Left lung (tissue), 10 donors: ENCODE measurements around the gene TEX10. TPM values are rescaled to one million over a fixed set of nuclear protein-coding genes. Genes with fewer than 3 reads are reported as not detected.
A peak's percentile ranks its signal among the peaks of the same experiment; 100 is the strongest.
"Not testable (repeated sequence)": the region's sequence is repeated elsewhere in the genome, so short reads cannot be mapped to it uniquely, and the experiment has no call there.

Source experiments
- ATAC-seq: fragments of 200-7000 bp; cut with Tn5 transposase; one replicate; pipeline ENCODE4 v1.9.1; 2020; ENCODE audit warnings: moderate library complexity
- DNase-seq, 4 donors: peaks; one replicate each; pipeline ENCODE4 v3.0.0-alpha.2; 2013 to 2020
- H3K27ac ChIP-seq, 2 donors: fragments of 200-600 bp; sonication (generic) in 1 of 2; one replicate each; pipeline versions ENCODE4 v1.5.0 to v1.8.0; 2020 to 2021
- H3K27me3 ChIP-seq, 2 donors: fragments of 200-600 bp; sonication (generic) in 1 of 2; one replicate each; pipeline versions ENCODE4 v1.5.0 to v1.8.0; 2020 to 2021
- H3K36me3 ChIP-seq, 2 donors: fragments of 200-600 bp; sonication (generic) in 1 of 2; one replicate each; pipeline versions ENCODE4 v1.5.0 to v1.8.0; 2020 to 2021
- H3K4me1 ChIP-seq, 2 donors: fragments of 200-600 bp; one replicate each; pipeline ENCODE4 v1.8.0; 2021
- H3K4me3 ChIP-seq, 2 donors: fragments of 200-600 bp; sonication (generic) in 1 of 2; one replicate each; pipeline versions ENCODE4 v1.5.0 to v1.8.0; 2020 to 2021; ENCODE audit warnings: mild to moderate bottlenecking in 1 of 2
- H3K9me3 ChIP-seq, 2 donors: fragments of 200-600 bp; sonication (generic) in 1 of 2; one replicate each; pipeline versions ENCODE4 v1.5.0 to v1.8.0; 2020 to 2021
- intact Hi-C, 2 donors: fragments of 100-400 bp; cut with DNase I; formaldehyde crosslinking; loops; one replicate each; pipeline versions ENCODE4 v1.11.2 to v1.14.2; 2022
- polyA plus RNA-seq, 6 donors: library from polyadenylated mRNA; unstranded; fragments of 120-200 nt; gene quantifications; one replicate each; pipeline ENCODE4 v1.2.1, GENCODE V29; 2013; ENCODE audit not compliant: insufficient read length in 6 of 6
- total RNA-seq, 2 donors: library from RNA; stranded (reverse); fragmentation: NEBNext Ultra II Directional; extraction: Animal tissue kit (Norgen Biotek cat#: 25700); gene quantifications; one replicate each; pipeline ENCODE4 v1.2.1, GENCODE V29; 2021
- TF ChIP-seq, protein P1 (sequence below), 2 donors: fragments of 200-600 bp; sonication (generic) in 1 of 2; IDR thresholded peaks; one replicate each; pipeline versions ENCODE4 v1.5.0 to v1.8.0; 2021; ENCODE audit warnings: antibody characterized with exemption in 2 of 2
- donor health status: DM: no; HTN: yes; CAD: no.
- donor health status: DM: no; HTN: no; CAD: no.

The TEX10 gene
- total and polyA plus RNA-seq, 8 donors: 10.5 to 46.8 (median 42.6) TPM

GRCh38 chr9:100351508-100351907, 1.2 kb downstream of the TEX10 start:
- Histone ChIP-seq H3K27ac (no peak overlapping the region), H3K4me3 (peak overlapping the region; percentile 83 to 85), H3K36me3 (no peaks in the 10 kb centered on the region), H3K27me3 (no peaks in the 10 kb centered on the region), H3K9me3 (no peaks in the 10 kb centered on the region), H3K4me1 (peaks cover 12 to 20% of the 10 kb centered on the region in 2 donors)
- TF ChIP-seq, protein P1, sequence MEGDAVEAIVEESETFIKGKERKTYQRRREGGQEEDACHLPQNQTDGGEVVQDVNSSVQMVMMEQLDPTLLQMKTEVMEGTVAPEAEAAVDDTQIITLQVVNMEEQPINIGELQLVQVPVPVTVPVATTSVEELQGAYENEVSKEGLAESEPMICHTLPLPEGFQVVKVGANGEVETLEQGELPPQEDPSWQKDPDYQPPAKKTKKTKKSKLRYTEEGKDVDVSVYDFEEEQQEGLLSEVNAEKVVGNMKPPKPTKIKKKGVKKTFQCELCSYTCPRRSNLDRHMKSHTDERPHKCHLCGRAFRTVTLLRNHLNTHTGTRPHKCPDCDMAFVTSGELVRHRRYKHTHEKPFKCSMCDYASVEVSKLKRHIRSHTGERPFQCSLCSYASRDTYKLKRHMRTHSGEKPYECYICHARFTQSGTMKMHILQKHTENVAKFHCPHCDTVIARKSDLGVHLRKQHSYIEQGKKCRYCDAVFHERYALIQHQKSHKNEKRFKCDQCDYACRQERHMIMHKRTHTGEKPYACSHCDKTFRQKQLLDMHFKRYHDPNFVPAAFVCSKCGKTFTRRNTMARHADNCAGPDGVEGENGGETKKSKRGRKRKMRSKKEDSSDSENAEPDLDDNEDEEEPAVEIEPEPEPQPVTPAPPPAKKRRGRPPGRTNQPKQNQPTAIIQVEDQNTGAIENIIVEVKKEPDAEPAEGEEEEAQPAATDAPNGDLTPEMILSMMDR (IDR thresholded peaks at IDR 0.05): no peak
- ATAC-seq: no peak
- intact Hi-C loops: loop anchor here in 1 of 2 donors (10.0 kb wide), 1 partner anchor 243 kb away; no protein-coding TSS in a partner anchor
- no peak for DNase-seq

DNA sequence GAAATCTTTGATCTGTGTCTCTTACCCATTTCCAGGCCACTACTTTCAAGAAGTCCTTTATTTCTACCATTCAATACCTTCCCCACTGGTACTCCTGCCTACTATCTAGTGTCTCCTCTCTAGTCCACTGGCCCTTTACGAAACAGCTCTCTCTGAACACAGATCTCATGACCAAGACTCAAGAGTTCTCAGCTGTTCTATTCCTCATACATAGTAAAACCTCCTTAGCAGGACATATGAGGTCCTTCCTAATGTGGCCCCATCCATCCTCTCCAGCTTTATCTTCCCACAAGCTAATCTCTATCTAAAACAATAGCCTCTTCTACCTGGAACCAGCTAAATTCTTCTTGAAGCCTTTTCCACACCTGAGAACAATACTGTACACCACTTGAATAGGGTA, 2.6 kb downstream of the TEX10 start:
- H3K27me3 ChIP-seq: no peaks in the 10 kb centered on the region
- no peak overlapping the region for H3K4me3 ChIP-seq
- no peak for ATAC-seq
- H3K36me3 ChIP-seq: peaks cover 0 to 10% of the 10 kb centered on the region in 2 donors
- intact Hi-C loops: loop anchor here in 1 of 2 donors (10.0 kb wide), 1 partner anchor 245 kb away; no protein-coding TSS in a partner anchor
- peaks cover 12 to 20% of the 10 kb centered on the region in 2 donors for H3K4me1 ChIP-seq
- H3K9me3 ChIP-seq: no peaks in the 10 kb centered on the region
- no peak overlapping the region for H3K27ac ChIP-seq
- TF ChIP-seq, protein P1 (IDR thresholded peaks at IDR 0.05): no peak
- DNase-seq: no peak

GRCh38 chr9:100346836-100347235, 5.9 kb downstream of the TEX10 start:
- H3K27me3 ChIP-seq: no peaks in the 10 kb centered on the region
- peaks cover 0 to 11% of the 10 kb centered on the region in 2 donors for H3K36me3 ChIP-seq
- no peak overlapping the region for H3K27ac ChIP-seq
- ATAC-seq (peak; percentile 75), DNase-seq (no peak)
- peaks cover 6 to 20% of the 10 kb centered on the region in 2 donors for H3K4me1 ChIP-seq
- no peaks in the 10 kb centered on the region for H3K9me3 ChIP-seq
- H3K4me3 ChIP-seq: no peak overlapping the region
- TF ChIP-seq, protein P1 (IDR thresholded peaks at IDR 0.05): no peak
- intact Hi-C loops: no loop called here

DNA sequence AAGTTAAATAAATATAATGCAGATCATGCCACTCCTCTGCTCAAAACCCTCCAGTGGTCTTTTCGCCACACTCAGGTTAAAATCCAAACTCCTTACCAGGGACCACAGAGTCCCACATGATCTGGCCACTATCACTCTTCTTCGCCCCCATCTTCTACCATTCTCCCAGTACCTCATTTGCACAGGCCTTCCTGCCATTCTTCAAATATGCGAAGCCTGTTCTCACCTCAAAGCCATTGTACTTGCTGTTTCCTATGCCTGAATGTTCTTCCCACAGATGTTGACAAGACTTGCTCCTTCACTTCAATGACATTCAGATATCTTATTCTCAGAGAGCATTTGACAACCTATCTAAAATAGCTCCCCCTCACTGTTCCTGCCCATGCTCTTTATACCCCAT, 10.9 kb downstream of the TEX10 start:
- Histone ChIP-seq H3K4me1 (no peaks in the 10 kb centered on the region), H3K9me3 (no peaks in the 10 kb centered on the region), H3K36me3 (peaks cover 0 to 28% of the 10 kb centered on the region in 2 donors), H3K4me3 (no peak overlapping the region), H3K27me3 (no peaks in the 10 kb centered on the region), H3K27ac (no peak overlapping the region)
- intact Hi-C loops: no loop called here
- TF ChIP-seq, protein P1 (IDR thresholded peaks at IDR 0.05): no peak
- DNase-seq: no peak
- ATAC-seq: no peak

GRCh38 chr9:100340224-100340623, 12.5 kb downstream of the TEX10 start:
- DNase-seq (no peak), ATAC-seq (no peak)
- TF ChIP-seq, protein P1 (IDR thresholded peaks at IDR 0.05): no peak
- H3K27ac ChIP-seq: no peak overlapping the region
- H3K27me3 ChIP-seq: no peaks in the 10 kb centered on the region
- no peaks in the 10 kb centered on the region for H3K9me3 ChIP-seq
- H3K4me1 ChIP-seq: no peaks in the 10 kb centered on the region
- intact Hi-C loops: no loop called here
- H3K4me3 ChIP-seq: no peak overlapping the region
- H3K36me3 ChIP-seq: peaks cover 0 to 18% of the 10 kb centered on the region in 2 donors

DNA sequence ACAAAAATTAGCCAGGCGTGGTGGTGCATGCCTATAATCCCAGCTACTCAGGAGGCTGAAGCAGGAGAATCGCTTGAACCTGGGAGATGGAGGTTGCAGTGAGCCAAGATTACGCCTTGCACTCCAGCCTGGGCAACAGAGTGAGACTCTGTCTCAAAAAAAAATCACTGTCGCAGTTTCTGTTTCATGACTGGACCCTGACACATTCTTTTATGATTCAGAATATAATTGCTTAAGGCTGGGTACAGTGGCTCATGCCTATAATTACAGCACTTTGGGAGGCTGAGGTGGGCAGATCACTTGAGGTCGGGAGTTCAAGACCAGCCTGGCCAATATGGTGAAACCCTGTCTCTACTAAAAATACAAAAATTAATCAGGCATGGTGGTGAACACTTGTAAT, 14.0 kb downstream of the TEX10 start:
- intact Hi-C loops, H3K27ac ChIP-seq, ATAC-seq: not testable (repeated sequence)

More for the DNA sequence above, 14.0 kb downstream of the TEX10 start:
- H3K4me1 ChIP-seq, DNase-seq, H3K9me3 ChIP-seq, H3K27me3 ChIP-seq, H3K4me3 ChIP-seq: not testable (repeated sequence)
- H3K36me3 ChIP-seq: peaks cover 0 to 16% of the 10 kb centered on the region in 2 donors
